Nephron (organoid): ENCODE data around the gene WNT9B.
A peak's percentile ranks its signal among the peaks of the same experiment; 100 is the strongest.

Source experiments
- H3K27ac Mint-ChIP-seq, 3 experiments: 2 replicates each; pipeline ENCODE4 v1.8.0; 2020; ENCODE audit warnings: mixed read lengths in 3 of 3, mild to moderate bottlenecking in 2 of 3, moderate library complexity in 1 of 3
- H3K27me3 Mint-ChIP-seq: 2 replicates; pipeline ENCODE4 v1.8.0; 2021; ENCODE audit warnings: low read depth, mild to moderate bottlenecking, moderate library complexity, mixed read lengths
- H3K36me3 Mint-ChIP-seq: 2 replicates; pipeline ENCODE4 v1.8.0; 2020; ENCODE audit warnings: low read depth, mixed read lengths
- H3K4me1 Mint-ChIP-seq: 2 replicates; pipeline ENCODE4 v1.8.0; 2020; ENCODE audit warnings: mixed read lengths
- H3K4me3 Mint-ChIP-seq, 3 experiments: 2 replicates each; pipeline ENCODE4 v1.8.0; 2020; ENCODE audit warnings: mild to moderate bottlenecking in 3 of 3, mixed read lengths in 3 of 3, moderate library complexity in 2 of 3
- H3K9me3 Mint-ChIP-seq: 2 replicates; pipeline ENCODE4 v1.8.0; 2020; ENCODE audit warnings: mixed read lengths
- CTCF ChIP-seq, 3 experiments: fragments of 200-600 bp; sonication (generic); IDR thresholded peaks; one replicate each; pipeline ENCODE4 v1.5.0; 2021; ENCODE audit warnings: antibody characterized with exemption in 3 of 3; ENCODE audit not compliant: unreplicated experiment in 3 of 3

Gene WNT9B

GRCh38 chr17:46815474-46816353 is 35.7 kb upstream of the WNT9B start:
- no peak overlapping the region for H3K27ac Mint-ChIP-seq
- H3K27me3 Mint-ChIP-seq: peaks cover 87% of the 10 kb centered on the region
- TF ChIP-seq CTCF (IDR thresholded peaks at IDR 0.05; ENCODE audit: unreplicated experiment in 3 of 3): no peak
- no peaks in the 10 kb centered on the region for H3K9me3 Mint-ChIP-seq
- H3K4me3 Mint-ChIP-seq: peak overlapping the region in 1 of 3 experiments; percentile 29
- H3K36me3 Mint-ChIP-seq: no peaks in the 10 kb centered on the region
- H3K4me1 Mint-ChIP-seq: peaks cover 32% of the 10 kb centered on the region

GRCh38 chr17:46817151-46817900 is 34.1 kb upstream of the WNT9B start:
- peaks cover 19% of the 10 kb centered on the region for H3K4me1 Mint-ChIP-seq
- H3K9me3 Mint-ChIP-seq: no peaks in the 10 kb centered on the region
- no peaks in the 10 kb centered on the region for H3K36me3 Mint-ChIP-seq
- no peak overlapping the region for H3K27ac Mint-ChIP-seq
- TF ChIP-seq CTCF (IDR thresholded peaks at IDR 0.05; ENCODE audit: unreplicated experiment in 3 of 3): no peak
- peaks cover 97% of the 10 kb centered on the region for H3K27me3 Mint-ChIP-seq
- peak overlapping the region; percentile 62 to 78 (median 70) for H3K4me3 Mint-ChIP-seq

- no peak for TF ChIP-seq CTCF (IDR thresholded peaks at IDR 0.05; ENCODE audit: unreplicated experiment in 3 of 3)
- Mint-ChIP-seq H3K9me3 (no peaks in the 10 kb centered on the region), H3K27me3 (peaks cover 96% of the 10 kb centered on the region), H3K36me3 (no peaks in the 10 kb centered on the region), H3K4me3 (peak overlapping the region; percentile 62 to 78 (median 70)), H3K4me1 (peaks cover 14% of the 10 kb centered on the region), H3K27ac (no peak overlapping the region)
Observed at GRCh38 chr17:46817901-46818209, 33.5 kb upstream of the WNT9B start.

GRCh38 chr17:46818316-46818928 is 33.0 kb upstream of the WNT9B start, which contains the start of gene WNT3:
WNT3 (minus strand) TSS chr17:46818692; CDS start chr17:46818597, 95 bp downstream.
- Mint-ChIP-seq H3K9me3 (no peaks in the 10 kb centered on the region), H3K4me3 (peak within 1 kb of the TSS; percentile 70 to 78 (median 72)), H3K36me3 (no peaks in the 10 kb centered on the region), H3K27ac (no peak within 1 kb of the TSS), H3K4me1 (peaks cover 9% of the 10 kb centered on the region), H3K27me3 (peaks cover 93% of the 10 kb centered on the region)
- TF ChIP-seq CTCF (IDR thresholded peaks at IDR 0.05; ENCODE audit: unreplicated experiment in 3 of 3): no peak

GRCh38 chr17:46818929-46819859 is 32.2 kb upstream of the WNT9B start:
- Mint-ChIP-seq H3K27ac (no peak overlapping the region), H3K27me3 (peaks cover 93% of the 10 kb centered on the region), H3K4me3 (peak overlapping the region; percentile 70 to 72 (median 71)), H3K36me3 (no peaks in the 10 kb centered on the region), H3K4me1 (peaks cover 5% of the 10 kb centered on the region), H3K9me3 (no peaks in the 10 kb centered on the region)
- no peak for TF ChIP-seq CTCF (IDR thresholded peaks at IDR 0.05; ENCODE audit: unreplicated experiment in 3 of 3)
